ACHN (cell line): ENCODE results near the gene DOCK1.

Experiments used
- DNase-seq: peaks from one replicate; pipeline ENCODE4 v3.0.0-alpha.2; 2015
- in situ Hi-C: cut with HindIII; loops from 2 replicates; pipeline ENCODE4 v1.10.0; 2017; ENCODE audit warnings: low sequenced_read_pairs, low pct_ligation_motif_present, low pct_unique_long_range_greater_than_20kb

Gene DOCK1

GRCh38 chr10:127198721-127199120 lies 293.5 kb downstream of the DOCK1 start:
- in situ Hi-C loops: no loop called here
- no peak for DNase-seq

DNA sequence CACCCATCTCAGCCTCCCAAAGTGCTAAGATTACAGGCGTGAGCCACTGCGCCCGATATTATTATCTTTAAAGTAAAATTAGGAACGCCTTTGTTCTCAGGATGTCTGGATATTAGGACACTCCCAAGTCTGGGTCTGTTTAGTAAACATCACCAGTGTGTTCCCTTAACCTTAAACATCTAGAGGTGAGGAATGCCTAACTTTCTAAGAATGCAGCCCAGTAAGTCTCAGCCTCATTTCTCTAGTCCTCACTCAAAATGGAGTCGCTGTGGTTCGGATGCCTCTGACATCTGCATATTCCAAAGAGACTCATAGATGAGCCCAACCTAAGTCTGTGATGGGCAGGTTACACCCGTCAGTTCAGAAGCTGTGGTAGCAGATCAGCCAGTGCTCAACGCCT lies 295.4 kb downstream of the DOCK1 start:
- in situ Hi-C loops: no loop called here
- no peak for DNase-seq

DNA sequence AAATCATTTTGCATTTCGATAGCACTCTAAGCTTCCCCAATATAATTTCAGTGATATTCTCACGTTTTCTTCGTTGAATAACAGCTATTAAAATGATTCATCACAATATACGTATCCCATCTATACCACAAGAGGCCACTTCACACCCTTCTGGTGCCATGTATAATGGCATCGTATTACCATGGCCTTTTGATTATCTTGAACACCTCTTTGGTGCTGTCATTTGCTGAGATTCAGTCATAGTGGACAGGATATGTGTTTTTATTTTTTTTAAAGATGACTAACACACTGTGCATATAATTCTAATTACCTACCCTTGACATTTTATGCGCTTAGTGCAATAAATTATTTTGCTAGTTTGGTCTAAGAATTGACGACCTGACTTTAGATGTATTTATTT lies 297.8 kb downstream of the DOCK1 start:
- no peak for DNase-seq
- in situ Hi-C loops: no loop called here

- in situ Hi-C loops: no loop called here
- no peak for DNase-seq
Observed at GRCh38 chr10:127207081-127207480, 301.9 kb downstream of the DOCK1 start.

DNA sequence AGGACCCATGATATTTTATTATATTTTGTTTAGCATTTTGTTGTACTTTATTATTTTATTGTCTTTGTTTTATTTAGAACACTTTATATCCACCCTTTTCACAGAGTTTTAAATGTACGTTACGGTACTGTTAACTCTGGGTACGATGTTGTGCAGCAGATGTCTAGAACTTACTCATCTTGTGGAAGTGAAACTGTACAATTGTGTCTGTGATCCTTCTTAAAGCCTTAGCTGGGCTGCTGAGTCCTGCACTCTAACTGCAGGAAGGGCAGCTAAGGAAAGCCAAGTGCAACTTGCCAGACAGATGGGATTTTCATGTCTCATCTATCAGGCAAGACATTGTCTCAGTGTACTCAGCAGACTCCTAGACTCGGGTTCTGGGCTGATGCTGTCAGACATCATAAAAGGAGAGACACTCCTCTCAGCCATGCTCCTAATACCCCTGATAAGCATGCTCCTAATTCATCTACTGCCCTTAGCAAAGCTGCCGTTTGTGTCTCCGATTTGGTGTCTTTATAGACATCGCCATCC lies 305.8 kb downstream of the DOCK1 start:
- in situ Hi-C loops: no loop called here

DNA sequence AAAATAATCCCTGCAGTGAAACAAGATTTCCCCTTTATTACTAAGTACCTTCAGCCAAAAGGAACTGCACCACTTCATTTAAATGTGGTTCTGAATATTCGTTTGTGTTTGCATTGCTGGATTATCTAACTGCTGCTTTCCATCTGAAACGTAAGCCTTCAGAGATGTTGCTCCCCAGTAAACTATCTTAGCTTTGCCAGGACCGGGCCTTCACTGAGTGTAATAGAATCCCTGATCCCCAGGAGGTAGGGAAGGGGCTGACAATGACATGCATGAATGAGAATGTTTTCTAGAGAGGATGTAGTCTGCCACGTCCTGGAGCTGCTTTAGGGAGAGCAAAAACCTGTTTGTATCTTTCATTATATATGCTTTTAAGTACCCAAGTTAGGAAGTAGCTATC lies 310.6 kb downstream of the DOCK1 start:
- no peak for DNase-seq
- in situ Hi-C loops: no loop called here

More for the DNA sequence above, 305.8 kb downstream of the DOCK1 start:
- no peak for DNase-seq

DNA sequence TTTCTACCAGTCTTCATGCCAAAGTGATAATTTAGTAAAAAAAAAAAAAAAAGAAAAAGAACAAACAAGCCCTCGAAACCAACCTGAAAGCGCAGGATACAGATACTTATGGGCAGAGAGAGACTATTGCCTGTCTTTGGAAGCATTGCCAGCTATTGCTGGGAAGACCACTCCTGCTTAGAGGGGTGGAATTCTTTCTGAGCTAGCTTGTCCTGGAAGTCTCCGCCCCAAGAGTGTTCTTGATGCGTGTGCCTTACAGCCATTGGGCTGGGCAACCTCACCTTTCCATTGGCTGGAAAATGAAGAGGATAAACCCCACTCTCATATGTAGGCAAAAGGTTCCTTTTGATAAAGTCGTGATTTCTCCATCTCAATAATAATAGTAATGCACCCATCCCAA lies 311.0 kb downstream of the DOCK1 start:
- in situ Hi-C loops: no loop called here
- DNase-seq: no peak

GRCh38 chr10:127216786-127217185 lies 311.6 kb downstream of the DOCK1 start:
- no peak for DNase-seq
- in situ Hi-C loops: no loop called here

DNA sequence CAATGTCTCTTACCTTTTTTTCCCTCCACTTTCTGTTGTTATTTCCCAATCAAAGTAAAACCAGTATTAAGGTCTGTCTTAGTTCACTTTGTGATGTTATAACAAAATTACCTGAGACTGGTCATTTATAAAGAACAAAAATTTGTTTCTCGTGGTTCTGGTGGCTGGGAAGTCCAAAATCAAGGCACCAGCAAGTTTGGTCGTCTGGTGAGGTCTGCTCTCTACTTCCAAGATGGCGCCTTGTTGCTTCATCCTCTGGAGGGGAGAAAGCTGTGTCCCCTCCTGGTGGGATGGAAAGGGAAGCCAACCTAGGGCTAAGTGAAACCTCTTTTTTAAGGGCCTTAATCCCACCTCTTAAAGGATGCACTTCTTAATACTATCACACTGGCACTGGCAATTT lies 313.4 kb downstream of the DOCK1 start:
- DNase-seq: no peak
- in situ Hi-C loops: no loop called here

- no peak for DNase-seq
- in situ Hi-C loops: no loop called here
Observed at GRCh38 chr10:127221281-127221680, 316.1 kb downstream of the DOCK1 start.

DNA sequence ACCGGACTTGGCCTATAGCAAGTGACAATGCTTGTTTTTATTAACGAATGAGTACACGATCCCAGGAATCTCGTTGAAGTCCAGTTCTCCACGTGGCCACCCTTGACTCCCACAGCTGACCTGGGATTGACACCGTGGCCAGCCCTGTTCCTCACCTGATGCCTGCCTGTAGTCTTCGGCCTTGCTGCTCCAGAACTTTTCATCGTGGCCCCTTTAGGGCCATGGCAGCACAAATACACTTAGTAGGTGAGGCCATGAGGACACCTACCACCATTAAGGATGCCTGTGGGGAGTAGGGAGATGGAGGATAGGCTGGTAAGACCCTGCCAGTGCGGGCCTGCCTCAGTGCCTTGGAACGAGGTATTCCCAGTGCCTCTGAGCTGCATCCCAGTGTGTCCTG lies 321.8 kb downstream of the DOCK1 start:
- in situ Hi-C loops: no loop called here
- DNase-seq: no peak

GRCh38 chr10:127227663-127228062 lies 322.4 kb downstream of the DOCK1 start:
- in situ Hi-C loops: no loop called here
- no peak for DNase-seq

GRCh38 chr10:127228195-127228787 lies 323.1 kb downstream of the DOCK1 start:
- in situ Hi-C loops: no loop called here
- no peak for DNase-seq

- in situ Hi-C loops: no loop called here
- DNase-seq: no peak
Observed at GRCh38 chr10:127234306-127234800, 329.1 kb downstream of the DOCK1 start.

GRCh38 chr10:127236266-127236665 lies 331.0 kb downstream of the DOCK1 start:
- in situ Hi-C loops: no loop called here
- no peak for DNase-seq

DNA sequence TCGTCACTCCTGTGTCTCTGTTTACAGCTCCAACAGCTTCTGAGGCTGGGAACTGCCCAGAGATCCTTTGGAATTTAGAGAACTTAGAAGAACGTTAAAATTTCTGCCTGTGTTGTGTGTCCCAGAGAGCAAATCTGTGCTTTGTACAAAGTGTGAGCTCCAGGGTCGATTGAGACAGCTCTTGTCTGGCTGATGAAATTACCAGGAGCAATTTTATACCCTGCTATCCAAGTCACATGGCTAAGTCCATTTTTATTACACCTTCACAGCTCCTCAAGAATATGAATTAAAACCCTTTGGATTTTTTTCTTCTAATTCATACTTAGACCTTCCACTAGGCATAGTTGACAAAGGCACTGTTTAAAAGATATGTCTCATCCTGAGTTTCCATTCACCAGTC lies 337.7 kb downstream of the DOCK1 start:
- in situ Hi-C loops: no loop called here
- DNase-seq: no peak

- in situ Hi-C loops: no loop called here
- DNase-seq: peak; percentile 72
Observed at GRCh38 chr10:127243490-127244272, 338.5 kb downstream of the DOCK1 start.

- in situ Hi-C loops: no loop called here
Observed at GRCh38 chr10:127245456-127245855, 340.2 kb downstream of the DOCK1 start.

DNA sequence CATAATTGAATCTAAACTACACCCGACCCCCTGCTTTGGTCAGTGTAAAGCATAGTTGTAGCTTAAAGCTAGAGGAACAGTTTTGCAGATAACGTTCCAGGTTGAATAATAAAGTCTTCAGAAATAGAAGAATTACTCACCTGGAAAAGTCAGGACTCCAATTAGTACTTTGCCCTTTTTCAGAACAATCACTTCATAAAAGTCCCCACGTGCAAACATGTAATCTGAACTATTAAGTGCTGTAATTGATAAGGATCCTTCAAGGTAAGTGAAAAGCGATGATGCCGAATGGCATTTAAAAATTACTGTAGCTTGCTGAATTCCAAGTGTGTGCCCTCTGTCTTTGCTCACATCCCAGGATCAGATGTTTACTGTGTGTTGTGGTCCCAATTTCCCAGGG lies 344.8 kb downstream of the DOCK1 start:
- no peak for DNase-seq
- in situ Hi-C loops: no loop called here

More at GRCh38 chr10:127245456-127245855, 340.2 kb downstream of the DOCK1 start:
- no peak for DNase-seq

- no peak for DNase-seq
- in situ Hi-C loops: no loop called here
Observed at GRCh38 chr10:127252818-127253217, 347.6 kb downstream of the DOCK1 start.
